EL (cell line): Measurements from ENCODE around the gene ENOX1.

Experiments
- DNase-seq: peaks from one replicate; pipeline ENCODE4 v3.0.0-alpha.2; 2016

The ENOX1 gene

DNA sequence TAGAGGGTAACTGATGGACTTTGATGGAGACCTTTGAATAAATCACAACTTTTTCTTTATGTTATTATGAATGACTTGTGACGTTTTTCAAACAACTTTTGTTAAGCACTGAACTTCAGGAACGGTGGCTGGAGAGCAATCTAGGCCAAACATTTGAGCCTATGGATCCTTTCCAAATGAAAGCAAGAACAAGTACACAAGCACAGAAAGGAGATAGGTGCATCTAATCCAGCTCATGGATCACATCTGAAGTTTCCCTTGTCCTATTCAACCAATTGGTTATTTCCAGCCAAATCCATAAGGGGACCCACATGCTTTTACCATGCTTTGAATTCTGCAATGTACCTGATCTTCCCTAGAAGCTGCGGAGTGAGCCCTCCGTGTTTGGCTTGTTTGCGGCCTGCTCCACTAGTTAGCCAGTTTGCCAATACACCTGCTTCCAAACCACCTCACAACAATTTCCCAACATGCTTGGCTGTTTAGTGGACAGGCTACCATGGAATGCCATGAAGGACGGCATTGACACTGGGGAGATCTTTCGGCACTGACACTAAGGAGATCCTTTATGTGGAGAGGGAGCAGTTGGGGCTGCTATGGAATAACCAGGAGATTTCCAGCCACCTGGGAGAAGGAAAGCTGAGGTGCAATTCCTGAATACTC lies 447.5 kb downstream of the ENOX1 start:
- no peak for DNase-seq

DNA sequence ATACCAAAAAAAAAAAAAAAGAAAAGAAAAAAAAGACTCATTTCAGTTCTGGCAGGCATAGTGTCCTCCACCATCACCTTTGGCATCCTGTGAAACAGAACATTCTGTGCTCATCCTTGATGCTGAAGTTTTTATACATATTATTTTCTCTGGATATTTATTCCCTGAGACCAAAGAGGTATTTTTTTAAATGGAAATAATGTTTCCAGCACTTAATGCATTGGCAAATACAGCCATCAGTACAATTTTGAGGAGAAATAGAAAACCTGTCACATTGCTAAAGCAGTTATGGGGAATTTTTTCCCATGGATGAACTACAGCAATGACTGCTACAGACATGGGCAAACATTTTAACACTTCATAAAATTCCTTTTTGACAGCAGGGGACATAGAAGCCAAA lies 451.0 kb downstream of the ENOX1 start:
- DNase-seq, result no peak

DNA sequence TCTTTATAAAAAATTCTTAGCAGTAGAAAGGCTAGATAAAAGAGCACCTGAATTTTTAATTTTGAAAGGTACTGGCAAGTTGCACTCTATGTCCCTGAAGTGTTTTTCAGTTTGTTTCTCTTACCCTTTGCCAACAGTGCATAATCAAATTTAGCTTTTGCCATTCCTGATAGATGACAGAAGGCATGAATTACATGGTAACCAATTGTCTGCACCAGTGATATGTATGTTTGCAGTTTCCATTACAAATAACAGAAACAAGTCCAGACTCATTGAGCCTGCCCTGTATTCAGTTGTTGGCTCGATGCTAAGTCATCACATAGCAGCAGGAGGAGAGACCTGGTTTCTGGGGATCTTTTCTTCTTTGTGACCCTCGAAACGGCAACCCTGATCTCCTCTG lies 453.6 kb downstream of the ENOX1 start:
- no peak for DNase-seq

GRCh38 chr13:43331672-43332071 lies 455.1 kb downstream of the ENOX1 start:
- no peak for DNase-seq

DNA sequence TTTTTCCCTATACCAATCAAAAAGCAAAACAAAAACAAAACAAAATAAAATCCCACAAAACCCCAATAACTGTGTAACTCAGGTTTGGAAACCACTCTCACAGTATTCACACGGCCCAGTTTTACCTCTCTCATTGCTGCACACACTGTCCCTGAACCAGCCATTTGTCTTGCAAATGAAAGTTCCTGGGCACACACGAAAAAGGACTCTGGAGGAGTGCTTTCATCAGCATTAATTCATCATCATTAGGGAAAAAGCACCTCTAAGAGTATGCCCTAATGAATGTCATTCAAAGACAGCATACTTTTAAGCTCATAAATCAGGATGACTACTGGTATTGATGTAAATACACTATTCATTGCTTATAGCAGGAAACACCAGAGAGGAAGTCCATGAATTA lies 457.1 kb downstream of the ENOX1 start:
- no peak for DNase-seq

- DNase-seq, result no peak
Observed at GRCh38 chr13:43328907-43329306, 457.9 kb downstream of the ENOX1 start.

GRCh38 chr13:43326100-43326499 lies 460.7 kb downstream of the ENOX1 start:
- no peak for DNase-seq

- no peak for DNase-seq
Observed at GRCh38 chr13:43325636-43326035, 461.1 kb downstream of the ENOX1 start.

DNA sequence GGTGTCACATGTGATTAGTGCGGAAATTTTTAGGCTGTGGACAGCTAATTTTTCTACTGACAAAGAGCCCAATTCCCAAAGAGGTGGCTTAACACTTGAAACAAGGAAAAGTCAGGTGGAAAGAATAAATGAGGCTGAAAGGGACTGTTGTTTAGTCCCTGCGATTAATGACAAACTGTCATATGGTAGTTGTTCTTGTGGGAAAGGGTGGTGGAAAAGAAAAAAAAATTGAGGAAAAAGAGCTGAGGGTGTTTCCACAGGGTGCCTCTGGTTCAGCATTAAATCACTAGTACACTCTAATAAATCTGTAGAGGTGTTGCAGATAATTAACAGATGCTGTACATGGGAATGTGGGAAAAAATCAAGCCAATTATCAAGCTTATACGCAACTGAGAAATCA lies 462.6 kb downstream of the ENOX1 start:
- DNase-seq, result no peak

DNA sequence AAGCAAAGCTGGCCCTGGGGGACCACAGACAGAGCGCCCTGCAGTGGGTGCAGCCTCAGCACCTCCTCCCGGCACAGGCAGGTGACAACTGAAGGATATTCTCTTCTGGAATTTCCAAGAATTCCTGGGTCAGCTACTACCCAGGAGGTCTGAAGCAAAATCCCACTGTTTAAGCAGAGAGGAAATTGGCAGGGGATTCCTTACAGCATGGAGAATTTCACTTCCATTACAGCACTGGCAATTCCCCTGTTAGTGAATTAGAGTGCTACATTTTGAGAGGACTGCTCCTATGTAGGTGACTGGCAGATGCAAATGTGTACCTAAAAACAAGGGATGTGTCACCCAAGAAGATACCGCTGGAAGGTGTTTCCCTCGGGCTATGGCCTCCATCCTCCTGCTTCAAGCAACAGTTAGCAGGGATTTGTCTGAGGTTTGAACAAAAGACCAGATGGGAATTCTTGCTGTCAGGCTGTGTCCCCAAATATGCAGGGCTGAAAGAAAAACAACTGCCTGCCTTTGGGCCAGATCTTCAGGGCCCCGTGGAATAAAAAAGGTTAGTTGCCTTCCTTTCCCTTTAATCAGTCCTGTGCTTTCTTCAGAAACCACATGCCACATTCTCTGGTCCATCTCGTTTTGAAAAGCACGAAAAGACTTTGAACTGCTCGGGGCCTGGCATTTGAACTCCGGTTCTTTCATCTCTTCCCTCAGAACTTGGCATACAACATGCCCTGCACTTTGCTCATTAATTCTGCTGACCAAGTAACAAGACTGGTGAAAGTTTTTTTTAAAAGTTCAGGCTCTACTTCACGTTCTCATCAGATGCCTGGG lies 466.9 kb downstream of the ENOX1 start:
- DNase-seq, result no peak

DNA sequence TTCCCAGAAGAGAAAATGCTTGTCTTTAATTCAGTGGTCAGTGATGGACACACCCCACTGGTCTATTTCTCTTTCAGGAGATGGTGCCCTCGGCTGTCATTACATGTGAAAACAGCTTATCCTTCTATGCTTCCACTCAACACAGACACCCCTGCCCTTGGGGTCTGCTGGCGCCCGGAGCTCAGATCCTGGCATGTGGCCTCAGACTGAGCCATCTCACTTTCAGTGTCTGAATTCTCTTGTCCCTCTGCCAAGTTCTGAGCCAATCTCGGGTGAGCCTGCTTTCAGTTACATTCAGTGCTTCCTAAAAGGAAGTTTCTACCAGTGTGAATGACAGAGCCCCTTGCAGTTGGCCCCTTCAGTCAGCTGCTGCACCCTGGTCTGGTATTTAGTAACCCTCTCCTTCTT lies 469.8 kb downstream of the ENOX1 start:
- DNase-seq, result peak; percentile 73

DNA sequence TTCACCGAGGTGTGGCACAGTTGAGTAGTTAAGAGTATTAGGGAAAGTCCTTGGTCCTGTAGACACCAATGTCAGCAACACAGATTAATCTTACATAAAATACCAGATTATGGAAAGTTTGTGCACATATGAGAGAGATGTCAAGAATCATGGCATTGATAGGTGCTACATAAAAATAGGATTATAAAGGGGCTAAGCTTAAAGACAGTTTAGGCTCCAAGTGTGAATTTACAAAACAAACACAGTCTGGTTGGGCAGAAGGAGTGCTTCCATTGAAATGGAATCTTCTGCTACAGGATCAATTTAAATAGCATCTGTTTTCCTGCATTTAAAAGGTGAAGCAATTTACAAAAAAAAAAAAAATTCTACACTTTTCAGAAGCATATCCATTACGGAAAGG lies 470.5 kb downstream of the ENOX1 start:
- DNase-seq, result no peak

DNA sequence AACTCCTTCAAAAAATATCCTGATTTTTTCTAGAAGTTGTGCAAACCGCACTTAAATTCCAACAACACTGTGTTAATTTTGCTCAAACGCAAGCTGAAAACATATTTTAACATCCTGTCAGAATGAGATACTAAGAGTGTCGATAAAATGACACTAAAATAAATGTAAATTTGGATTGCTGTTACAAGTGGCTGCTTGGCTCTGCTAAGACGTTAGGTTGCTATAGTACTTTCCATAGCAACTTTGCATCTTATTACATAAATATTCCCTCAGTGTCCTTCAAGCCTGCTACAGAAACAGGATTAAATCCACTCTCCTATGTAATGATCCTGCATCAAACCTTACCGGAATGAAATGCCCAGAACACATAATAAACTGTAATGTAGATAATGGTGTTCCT lies 471.2 kb downstream of the ENOX1 start:
- DNase-seq, result no peak

DNA sequence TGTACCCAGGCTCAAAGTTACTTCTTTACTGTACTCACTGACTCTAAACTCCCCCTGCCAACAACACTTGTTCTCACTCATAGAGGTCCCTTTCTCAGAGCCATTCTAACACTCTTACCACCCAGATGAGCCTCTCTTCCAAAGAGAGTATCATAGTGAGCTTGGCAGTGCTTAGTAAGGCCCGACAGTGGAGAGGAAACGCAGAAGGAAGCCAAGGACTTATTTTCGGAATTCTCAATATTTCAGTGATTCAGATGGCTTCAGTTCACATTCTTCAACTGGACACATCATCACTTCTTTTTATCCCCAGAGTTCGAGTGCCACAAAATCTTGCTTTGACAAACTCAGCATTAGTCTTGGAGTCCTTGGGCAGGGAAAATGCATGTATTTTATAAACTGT lies 477.5 kb downstream of the ENOX1 start:
- DNase-seq, result no peak

DNA sequence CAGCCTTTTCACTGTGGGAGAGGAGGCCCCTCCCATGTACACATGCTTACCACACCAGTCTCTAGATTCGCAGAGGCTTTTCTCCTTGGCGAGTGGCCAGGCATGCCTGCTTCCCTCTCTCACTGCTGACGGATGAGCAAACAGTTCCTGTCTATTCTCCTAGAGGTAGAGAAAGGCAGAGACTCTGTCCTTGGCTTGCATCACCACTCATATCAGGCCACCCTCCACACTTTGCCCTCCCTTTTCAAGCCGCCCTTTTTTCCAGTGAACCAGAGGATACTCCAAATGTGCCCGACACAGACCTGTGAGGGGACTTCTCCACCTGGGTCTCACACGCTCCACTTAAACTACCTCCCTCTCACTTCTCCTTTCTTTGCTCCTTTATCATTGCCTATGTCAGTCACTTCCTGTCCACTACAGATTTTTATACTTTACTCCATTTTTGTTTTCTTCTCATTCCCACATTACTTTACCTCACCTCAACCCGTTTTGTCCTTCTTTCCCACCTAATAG lies 478.8 kb downstream of the ENOX1 start:
- peak; percentile 93 for DNase-seq

DNA sequence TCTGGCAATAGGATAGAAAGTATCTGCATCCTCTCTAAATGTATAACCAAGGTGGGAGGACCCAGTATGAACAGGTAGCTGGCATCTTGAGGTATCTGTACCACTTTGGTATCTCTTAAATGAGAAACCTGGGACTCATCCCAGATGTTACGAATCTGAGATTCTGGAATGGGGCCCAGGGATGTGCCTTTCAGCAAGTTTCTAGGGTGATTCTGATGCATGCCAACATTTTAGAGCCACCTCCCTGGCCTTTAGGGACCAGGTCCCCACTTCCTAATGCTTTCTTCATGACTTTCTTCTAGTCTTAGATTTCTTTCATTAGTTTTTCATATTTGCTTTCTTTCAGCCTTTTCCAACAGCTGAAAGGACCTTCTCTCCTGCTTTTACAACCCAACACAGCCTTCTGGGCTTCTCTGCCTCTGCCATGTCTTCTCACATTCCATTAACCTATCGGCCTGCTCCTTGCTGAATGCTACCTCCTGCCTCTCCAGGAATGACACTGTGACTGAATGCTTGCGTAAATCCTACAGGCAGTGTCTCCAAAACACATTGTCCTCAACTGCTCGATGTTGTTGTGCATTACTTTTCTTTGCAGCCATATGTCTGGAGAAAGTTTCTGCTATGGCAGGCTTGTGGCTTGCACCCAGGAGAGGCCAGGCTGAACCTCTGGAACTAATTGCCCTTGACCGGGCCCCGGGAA lies 479.4 kb downstream of the ENOX1 start:
- DNase-seq, result no peak

GRCh38 chr13:43306372-43306771 lies 480.4 kb downstream of the ENOX1 start:
- DNase-seq, result no peak

- peak; percentile 69 for DNase-seq
Observed at GRCh38 chr13:43305416-43305815, 481.4 kb downstream of the ENOX1 start.

- DNase-seq, result no peak
Observed at GRCh38 chr13:43304945-43305344, 481.8 kb downstream of the ENOX1 start.

GRCh38 chr13:43304449-43304848 lies 482.3 kb downstream of the ENOX1 start:
- no peak for DNase-seq

DNA sequence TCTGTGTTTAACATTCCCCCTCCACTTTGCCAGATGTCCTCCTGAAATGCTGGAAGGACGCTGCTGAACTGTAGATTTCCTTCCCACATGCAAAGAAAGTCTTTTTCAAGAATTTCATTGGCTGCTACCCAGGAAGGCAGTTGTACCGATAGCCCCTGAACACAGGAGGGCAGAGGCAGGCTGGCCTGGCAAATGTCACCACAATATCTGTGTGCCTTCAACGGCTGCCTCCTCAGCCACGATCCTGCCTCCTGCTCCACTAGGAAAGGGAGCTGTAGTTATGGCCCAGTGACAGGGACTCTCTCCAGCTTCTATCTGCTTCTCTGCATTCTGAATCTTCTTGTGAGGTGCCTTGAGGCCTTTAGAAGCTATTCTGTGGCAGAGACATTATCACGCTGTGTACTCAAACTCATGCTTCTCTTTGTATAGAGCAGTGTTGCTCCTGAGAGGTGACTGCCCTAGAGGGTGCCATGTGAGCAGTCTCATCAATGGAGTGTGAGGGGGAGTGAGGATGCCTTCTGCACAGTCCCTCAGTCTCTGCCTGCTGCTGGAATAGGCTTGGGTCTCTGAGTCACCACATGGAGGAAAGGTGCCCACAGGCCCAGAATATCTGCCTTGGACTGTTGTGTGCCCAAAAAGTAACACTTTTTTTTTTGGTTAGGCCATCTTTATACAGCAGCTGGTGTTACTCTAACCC lies 483.6 kb downstream of the ENOX1 start:
- DNase-seq, result peak; percentile 69

GRCh38 chr13:43301346-43301969 lies 485.3 kb downstream of the ENOX1 start:
- peak; percentile 75 for DNase-seq

DNA sequence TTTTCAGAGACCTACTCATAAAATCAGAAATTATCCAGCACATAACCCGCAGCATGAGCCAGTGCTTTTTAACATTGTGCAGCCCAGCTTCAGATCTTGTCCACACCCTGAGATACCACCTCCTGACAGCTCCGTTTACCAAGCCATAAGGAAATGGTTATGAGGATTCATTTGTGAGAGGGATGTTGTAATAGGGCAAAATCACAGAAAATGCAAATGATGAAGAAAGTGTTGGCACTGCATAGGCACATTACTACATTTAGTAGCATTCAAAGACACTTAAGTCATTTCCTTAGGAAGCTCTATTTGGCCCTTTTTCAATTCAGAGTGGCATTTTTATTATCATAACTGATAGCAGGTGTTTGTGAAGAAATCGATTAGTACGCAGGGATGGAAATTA lies 485.9 kb downstream of the ENOX1 start:
- peak; percentile 71 for DNase-seq
